Measurements from ENCODE around the gene LRRC26.

LRRC26 gene

GRCh38 chr9:137184881-137185660 lies 15.2 kb upstream of the LRRC26 start:
- DNase-seq (ENCODE audit: insufficient read length, low spot score) (no peak), FAIRE-seq (no peak)

- FAIRE-seq = no peak
- no peak for DNase-seq (ENCODE audit: insufficient read length, low spot score)
These were observed 14.2 kb upstream of the LRRC26 start for GRCh38 chr9:137183980-137184595.

DNA sequence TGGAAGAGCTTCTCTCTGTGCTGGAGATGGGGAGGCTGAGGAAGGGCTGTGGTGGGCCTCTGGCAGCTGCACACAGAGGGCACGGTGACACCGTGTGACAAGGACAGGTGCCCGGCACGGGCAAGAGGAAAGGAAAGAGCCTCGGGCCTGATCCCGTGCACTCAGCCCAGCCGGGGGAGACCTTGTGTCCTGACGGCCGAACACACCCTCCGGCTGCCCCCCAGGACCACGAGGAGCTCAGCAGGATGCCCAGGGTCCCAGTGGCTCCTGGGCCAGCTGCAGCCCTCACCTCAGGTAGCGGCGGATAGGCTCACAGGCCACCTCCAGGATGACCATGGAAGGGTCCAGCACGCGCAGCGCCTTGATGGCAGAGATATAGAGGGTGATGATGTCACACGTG lies 13.0 kb upstream of the LRRC26 start:
- no peak for FAIRE-seq
- no peak for DNase-seq (ENCODE audit: insufficient read length, low spot score)

DNA sequence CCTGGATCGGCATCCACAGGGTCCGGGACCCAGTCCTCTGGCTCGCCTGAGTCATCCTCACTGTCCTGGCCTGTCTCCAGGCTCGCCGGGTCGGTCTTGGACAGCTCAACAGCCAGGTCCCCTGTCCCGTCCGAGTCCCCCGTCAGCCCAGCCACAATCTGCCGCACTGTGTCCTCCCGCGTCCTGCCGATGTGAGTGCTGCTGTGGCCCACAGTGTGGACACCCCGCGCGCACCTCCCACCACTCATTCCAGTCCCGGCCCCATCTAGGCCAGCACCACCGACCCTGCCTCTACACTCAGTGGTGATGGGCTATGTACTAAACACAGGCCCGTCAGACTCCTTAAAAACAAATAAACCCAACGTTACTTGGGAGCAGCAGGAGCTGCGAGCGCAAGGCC lies 11.8 kb upstream of the LRRC26 start:
- no peak for FAIRE-seq
- DNase-seq (ENCODE audit: insufficient read length, low spot score) = no peak

DNA sequence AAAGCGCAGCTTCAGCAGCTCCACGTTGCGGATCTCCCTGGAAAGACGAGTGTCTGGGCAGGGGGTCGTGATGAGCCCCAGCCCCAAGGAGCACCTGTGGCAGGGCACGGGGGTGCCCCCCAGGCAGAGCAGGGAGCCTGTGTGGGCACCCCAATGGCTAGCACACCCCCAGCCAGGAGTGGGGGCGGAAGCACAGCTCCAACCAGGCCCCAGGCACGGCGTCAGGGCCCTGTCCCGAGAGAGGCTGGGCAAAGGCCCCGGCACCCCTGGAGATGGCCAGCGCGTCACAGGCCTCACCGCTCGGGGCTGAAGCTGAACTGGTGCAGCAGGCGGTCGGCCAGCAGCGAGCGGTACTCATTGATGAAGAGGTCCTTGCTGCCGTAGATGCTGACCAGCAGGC lies 10.6 kb upstream of the LRRC26 start:
- FAIRE-seq (no peak), DNase-seq (ENCODE audit: insufficient read length, low spot score) (no peak)

DNA sequence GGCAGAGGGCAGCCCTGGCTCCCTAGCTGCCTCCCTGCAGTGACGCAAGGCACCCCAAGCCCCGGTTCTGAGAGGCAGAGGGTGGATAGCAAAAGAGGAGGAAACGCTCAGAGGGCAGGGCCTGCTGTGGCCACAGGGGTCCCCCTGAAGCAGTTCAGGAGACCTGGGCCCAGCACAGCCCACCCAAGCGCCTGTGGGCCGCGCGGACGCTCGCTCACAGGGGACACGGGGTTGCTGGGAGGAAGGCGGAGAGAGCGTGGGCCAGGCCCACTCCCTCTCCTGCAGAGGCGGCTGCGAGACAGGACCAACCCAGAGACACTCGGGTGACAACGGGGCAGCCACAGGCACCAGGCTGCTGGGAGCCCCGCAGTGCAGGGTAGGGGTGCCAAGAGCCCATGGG lies 9.9 kb upstream of the LRRC26 start:
- no peak for FAIRE-seq

DNA sequence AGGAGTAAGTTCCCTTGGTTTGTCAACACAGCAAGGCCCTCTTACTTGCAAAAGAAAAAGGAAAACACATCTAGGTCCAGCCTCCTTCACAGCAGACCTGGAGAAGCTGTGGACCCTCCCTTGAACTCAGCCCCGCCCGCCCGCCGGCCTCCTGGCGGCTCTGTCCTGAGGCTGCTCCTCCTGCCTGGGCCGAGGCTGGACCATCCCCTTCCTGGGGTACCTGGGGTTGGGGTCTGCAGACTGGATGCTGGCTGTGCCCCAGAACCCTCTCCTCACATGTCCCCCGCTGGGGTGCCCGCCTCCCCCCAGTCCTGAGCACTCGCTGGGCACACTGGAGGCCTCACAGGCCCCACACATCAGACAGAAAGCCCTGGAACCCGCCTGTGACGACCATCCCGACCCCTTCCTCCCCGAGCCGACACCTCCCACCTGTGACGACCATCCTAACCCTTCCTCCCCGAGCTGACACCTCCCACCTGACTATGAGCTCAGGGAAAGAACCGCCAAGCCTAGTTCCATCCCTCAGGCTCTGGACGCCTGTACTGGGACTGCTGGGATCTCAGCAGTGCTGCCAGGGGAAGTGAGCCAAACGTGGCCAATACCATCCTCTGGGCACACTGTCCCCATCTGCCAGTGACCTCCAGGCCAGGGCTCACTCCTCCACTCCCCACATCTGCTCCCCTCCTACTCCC lies 9.2 kb upstream of the LRRC26 start:
- no peak for FAIRE-seq
- DNase-seq (ENCODE audit: insufficient read length, low spot score) = no peak

More for the DNA sequence above, 9.9 kb upstream of the LRRC26 start:
- no peak for DNase-seq (ENCODE audit: insufficient read length, low spot score)

- no peak for FAIRE-seq
These were observed 8.5 kb upstream of the LRRC26 start for GRCh38 chr9:137178201-137178938.

DNA sequence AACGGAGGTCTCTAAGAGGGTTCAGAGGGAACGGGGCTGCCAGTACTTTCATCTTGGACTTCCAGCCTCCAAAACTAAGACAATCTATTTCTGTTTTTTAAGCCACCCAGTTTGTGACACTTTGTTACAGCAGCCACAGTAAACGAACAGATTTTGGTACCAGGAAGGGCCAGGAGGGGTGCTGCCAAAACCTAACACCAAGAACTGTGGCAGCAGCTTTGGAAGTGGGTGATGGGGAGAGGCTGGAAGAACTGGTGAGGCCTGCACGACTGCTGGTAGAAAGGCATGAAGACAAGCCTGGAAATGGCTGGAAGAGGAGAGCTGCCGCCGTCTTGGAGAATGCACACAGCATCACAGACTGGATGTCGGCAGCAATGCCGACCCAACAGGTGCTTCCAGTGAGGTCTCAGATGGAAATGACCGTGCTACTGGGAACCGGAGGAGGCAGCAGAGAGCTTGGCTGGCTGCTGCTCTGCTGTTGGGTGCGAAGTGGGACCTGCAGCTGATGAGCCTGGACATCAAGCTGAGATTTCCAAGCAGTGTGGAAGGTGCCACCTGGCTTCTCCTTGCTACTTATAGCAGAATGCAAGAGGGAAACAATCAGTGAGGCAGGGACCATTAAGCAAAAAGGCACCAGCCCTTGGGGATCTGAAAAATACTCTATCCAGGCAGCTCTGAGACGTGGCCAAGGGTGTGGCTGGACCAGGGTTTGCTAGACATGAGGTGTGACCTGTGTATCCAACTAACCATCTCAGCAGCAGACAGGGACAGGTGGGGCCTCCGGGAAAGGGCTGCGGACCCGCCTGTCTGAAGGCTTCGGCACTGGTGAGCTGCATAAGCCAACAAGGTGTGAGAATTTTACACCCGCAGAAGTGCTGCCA lies 6.7 kb upstream of the LRRC26 start:
- FAIRE-seq (no peak), DNase-seq (ENCODE audit: insufficient read length, low spot score) (no peak)

More at GRCh38 chr9:137178201-137178938, 8.5 kb upstream of the LRRC26 start:
- no peak for DNase-seq (ENCODE audit: insufficient read length, low spot score)

DNA sequence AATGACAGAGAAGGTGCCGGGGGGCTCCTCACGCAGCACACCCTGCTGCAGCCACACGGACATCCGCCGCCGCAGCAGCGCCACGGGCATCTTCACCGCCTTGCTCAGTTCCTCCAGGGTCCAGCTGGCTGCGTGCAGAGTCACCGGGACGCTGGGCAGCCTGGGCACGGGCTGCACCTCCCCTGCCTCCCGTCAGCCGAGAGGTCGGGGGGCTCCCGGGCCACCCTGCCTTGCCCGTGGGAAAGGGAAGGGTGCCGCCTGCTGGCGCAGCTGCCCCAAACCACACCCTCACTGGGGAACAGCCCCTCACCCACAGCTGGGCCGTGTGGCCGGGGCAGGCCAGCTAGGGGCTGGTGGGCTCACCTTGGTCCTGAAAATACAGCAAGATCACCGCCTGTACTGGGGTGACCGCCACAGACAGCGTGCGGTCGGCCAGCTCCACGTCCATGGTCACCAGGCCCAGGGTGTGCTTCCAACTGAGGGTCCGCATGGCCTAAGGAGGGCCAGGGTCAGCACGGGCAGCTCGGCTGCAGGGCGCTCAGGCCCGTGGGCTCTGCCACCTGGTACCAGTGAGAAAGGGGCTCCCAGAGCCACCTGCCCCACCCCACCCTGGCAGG lies 5.6 kb upstream of the LRRC26 start:
- FAIRE-seq (no peak), DNase-seq (ENCODE audit: insufficient read length, low spot score) (no peak)

DNA sequence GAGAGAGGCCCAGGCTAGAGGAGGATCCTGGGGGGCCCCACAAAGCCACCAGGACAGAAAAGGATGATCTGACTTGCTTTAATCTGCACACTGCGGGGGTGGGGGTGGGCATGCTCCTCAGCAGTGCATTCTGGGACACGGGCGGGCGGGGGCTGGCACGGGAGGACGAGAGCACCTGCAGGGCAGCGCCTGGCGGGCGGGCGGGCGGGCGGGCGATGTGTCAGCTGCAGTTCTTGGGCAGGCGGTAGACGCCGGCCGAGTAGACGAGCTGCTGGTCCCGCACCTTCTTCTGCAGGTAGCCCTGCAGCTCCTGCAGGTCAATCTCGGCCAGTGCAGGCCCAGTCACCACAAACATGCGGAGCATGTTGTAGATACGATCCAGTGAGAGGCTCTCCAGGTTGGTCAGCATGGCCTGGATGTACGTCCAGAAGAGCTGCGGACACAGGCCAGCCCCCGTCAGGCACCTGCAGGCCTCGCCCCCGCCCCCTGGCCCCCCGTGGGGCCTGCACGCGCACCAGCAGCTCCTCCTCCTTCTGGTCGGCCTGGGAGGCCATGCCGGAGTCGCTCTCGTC lies 5.0 kb upstream of the LRRC26 start:
- DNase-seq (ENCODE audit: insufficient read length, low spot score) = no peak
- FAIRE-seq = no peak

GRCh38 chr9:137173796-137174664 lies 4.2 kb upstream of the LRRC26 start:
- FAIRE-seq (no peak), DNase-seq (ENCODE audit: insufficient read length, low spot score) (no peak)

DNA sequence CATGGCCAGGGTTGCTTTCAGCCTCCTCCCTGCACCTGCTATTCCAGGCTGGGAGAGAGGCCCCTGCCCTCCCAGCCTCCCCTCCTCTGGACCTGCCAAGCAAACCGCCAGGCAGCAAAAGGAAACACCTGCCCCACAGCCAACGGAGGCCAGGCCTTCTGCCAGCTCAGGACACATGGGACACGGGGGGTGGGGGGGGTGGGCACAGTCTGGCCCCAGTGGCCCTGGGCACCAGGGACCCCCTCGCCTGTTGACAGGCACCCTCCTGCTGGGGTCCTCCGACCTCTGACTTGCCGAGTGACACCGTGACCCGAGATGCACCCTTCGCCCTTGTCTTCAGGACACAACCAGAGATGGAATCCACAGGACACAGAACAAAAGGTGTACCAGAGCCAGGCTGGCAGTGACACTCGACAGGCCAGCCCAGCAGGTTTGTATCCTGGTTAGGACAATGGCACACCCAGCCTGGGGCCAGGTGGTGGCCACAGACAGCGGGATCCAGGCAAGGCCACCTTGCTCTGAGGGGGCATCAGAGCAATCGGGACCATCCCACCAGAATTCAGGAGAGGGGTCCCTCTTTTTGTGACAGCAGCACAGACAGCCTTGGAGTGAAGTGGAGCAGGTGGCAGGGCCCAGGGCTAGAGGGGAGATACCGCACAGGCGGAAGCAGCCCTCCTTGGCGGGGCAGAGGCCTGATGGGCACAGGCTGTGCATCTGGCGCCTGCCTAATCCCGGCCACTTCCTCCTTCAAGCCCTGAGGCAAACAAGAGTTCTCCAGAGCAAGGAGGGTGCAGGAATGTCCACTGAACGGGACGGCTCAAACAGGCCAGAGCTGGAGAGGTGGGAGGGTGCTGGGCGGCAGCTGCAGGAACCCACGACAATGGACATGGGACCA lies 3.3 kb upstream of the LRRC26 start:
- DNase-seq (ENCODE audit: insufficient read length, low spot score) = no peak
- no peak for FAIRE-seq

- DNase-seq (ENCODE audit: insufficient read length, low spot score) (no peak), FAIRE-seq (no peak)
These were observed 1.5 kb upstream of the LRRC26 start for GRCh38 chr9:137171149-137171900.

DNA sequence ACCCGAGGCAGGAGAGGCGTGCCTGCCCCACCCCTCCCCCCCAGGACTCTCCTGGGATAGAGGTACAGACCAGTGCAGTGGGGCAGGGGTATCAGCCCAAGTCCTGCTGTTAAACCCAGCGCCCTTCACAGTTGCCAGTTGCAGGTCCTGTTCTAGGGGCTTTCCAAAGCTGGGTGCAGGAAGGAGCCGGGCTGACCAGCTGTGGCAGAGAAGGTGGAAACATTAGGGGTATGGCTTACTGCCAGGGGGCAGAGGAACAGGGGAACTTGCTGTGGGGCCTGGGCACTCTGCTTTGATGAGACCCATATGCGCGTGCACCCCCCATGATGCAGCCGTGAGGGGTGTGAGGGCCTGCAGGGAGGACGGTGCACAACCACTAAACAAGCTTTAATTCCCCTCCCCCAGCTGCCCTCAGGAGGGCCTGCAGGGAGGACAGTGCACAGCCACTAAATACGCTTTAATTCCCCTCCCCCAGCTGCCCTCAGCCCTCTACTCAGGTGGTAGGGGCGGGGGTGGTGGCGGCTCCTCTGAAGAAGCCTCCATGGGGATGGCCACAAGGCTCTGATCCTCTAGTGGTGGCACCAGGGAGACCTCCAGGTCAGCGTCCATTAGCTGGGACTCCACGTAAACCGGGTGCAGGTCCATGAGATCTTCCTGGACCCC lies 766 bp upstream of the LRRC26 start:
- DNase-seq (ENCODE audit: insufficient read length, low spot score) (no peak), FAIRE-seq (no peak)
